H1 (cell line): ENCODE results near the gene TNIP3. TPM values are rescaled to one million over a fixed set of nuclear protein-coding genes. Genes with fewer than 3 reads are reported as not detected.
A peak's percentile ranks its signal among the peaks of the same experiment; 100 is the strongest.

Source experiments
- CTCF ChIA-PET: fragments of 300-600 bp; sonication (Branson Sonifier 250); formaldehyde crosslinking; loops from one replicate; lab custom pipeline; 2021; ENCODE audit not compliant: partially characterized antibody; lab: Charles Lee
- POLR2A ChIA-PET: fragments of 300-600 bp; sonication (Branson Sonifier 250); formaldehyde crosslinking; loops from one replicate; lab custom pipeline; 2021; ENCODE audit warnings: inconsistent platforms; ENCODE audit not compliant: partially characterized antibody; lab: Charles Lee
- DNase-seq, 2 experiments: peaks; one replicate each; pipeline versions ENCODE4 v3.0.0 to v3.0.0-alpha.2; 2010 to 2022; ENCODE audit warnings: low spot score in 2 of 2, low read depth in 1 of 2, mixed read lengths in 1 of 2
- FAIRE-seq: peaks from 2 replicates; lab custom pipeline; 2011; peaks lifted over from hg19 to GRCh38; lab: Jason Lieb, UNC
- H2AFZ ChIP-seq: 2 replicates; pipeline ENCODE4 v1.8.1; 2012; ENCODE audit warnings: low read length, inconsistent platforms
- H2AK5ac ChIP-seq: 2 replicates; pipeline ENCODE4 v1.6.1; 2013; ENCODE audit warnings: low read depth, low read length
- H2BK120ac ChIP-seq: replicated peaks from 2 replicates; pipeline ENCODE3; 2013; ENCODE audit warnings: low read depth, low read length, inconsistent platforms
- H2BK12ac ChIP-seq: 2 replicates; pipeline ENCODE4 v1.6.1; 2013; ENCODE audit warnings: low read depth, low read length
- H2BK15ac ChIP-seq: 2 replicates; pipeline ENCODE4 v1.6.1; 2013; ENCODE audit warnings: low read length
- H2BK20ac ChIP-seq: 2 replicates; pipeline ENCODE4 v1.6.1; 2013; ENCODE audit warnings: low read length
- H2BK5ac ChIP-seq: 2 replicates; pipeline ENCODE4 v1.6.1; 2013; ENCODE audit warnings: low read depth, low read length
- H3K14ac ChIP-seq: 2 replicates; pipeline ENCODE4 v1.6.1; 2013; ENCODE audit warnings: inconsistent platforms; ENCODE audit not compliant: insufficient read length
- H3K18ac ChIP-seq: 2 replicates; pipeline ENCODE4 v1.6.1; 2013; ENCODE audit warnings: low read length; ENCODE audit errors: extremely low read depth
- H3K23ac ChIP-seq: 2 replicates; pipeline ENCODE4 v1.6.1; 2013; ENCODE audit warnings: inconsistent platforms; ENCODE audit not compliant: insufficient read length
- H3K23me2 ChIP-seq: 2 replicates; pipeline ENCODE4 v1.6.1; 2013; ENCODE audit warnings: low read depth, low read length
- H3K27ac ChIP-seq: 2 replicates; pipeline ENCODE4 v1.6.1; 2011; ENCODE audit warnings: low read depth, low read length, inconsistent platforms
- H3K27me3 ChIP-seq, 4 experiments: replicated peaks in 1 of 4; 1 replicate in 1 of 4; 2 replicates in 3 of 4; pipeline versions ENCODE4 v1.6.1 to v1.8.1; 2011 to 2013; ENCODE audit warnings: low read length in 3 of 4, mild to moderate bottlenecking in 3 of 4, inconsistent platforms in 2 of 4, mixed read lengths in 2 of 4, moderate library complexity in 1 of 4; ENCODE audit not compliant: control insufficient read depth in 3 of 4, insufficient read depth in 3 of 4; ENCODE audit errors: extremely low read depth in 1 of 4
- H3K36me3 ChIP-seq, 4 experiments: 2 replicates each; pipeline versions ENCODE4 v1.6.1 to v1.8.1; 2011 to 2013; ENCODE audit warnings: mild to moderate bottlenecking in 4 of 4, low read length in 3 of 4, moderate library complexity in 2 of 4, control low read depth in 1 of 4, inconsistent platforms in 1 of 4; ENCODE audit not compliant: insufficient read depth in 4 of 4, control insufficient read depth in 2 of 4
- H3K4ac ChIP-seq: replicated peaks from 2 replicates; pipeline ENCODE3; 2013; ENCODE audit warnings: low read length, low read depth, mixed read lengths, inconsistent platforms; ENCODE audit not compliant: insufficient read length
- H3K4me1 ChIP-seq, 4 experiments: replicated peaks in 1 of 4; 1 replicate in 1 of 4; 2 replicates in 3 of 4; pipeline versions ENCODE4 v1.6.1 to v1.8.1; 2011 to 2013; ENCODE audit warnings: low read length in 3 of 4, inconsistent platforms in 2 of 4, mixed read lengths in 1 of 4; ENCODE audit not compliant: insufficient read depth in 4 of 4, control insufficient read depth in 3 of 4
- H3K4me2 ChIP-seq, 2 experiments: 2 replicates each; pipeline versions ENCODE4 v1.6.1 to v1.8.1; 2011 to 2013; ENCODE audit warnings: low read depth in 2 of 2, low read length in 2 of 2, control low read depth in 1 of 2, inconsistent platforms in 1 of 2, mild to moderate bottlenecking in 1 of 2; ENCODE audit not compliant: insufficient read depth in 1 of 2
- H3K4me3 ChIP-seq, 4 experiments: fragments of 200-600, 300-600 bp in 1 of 4; sonication (generic), shearing (Covaris generic), sonication (Bioruptor Twin) in 1 of 4; 2 replicates each; pipeline versions ENCODE4 v1.5.1 to v1.8.1; 2011 to 2016; ENCODE audit warnings: low read length in 4 of 4, low read depth in 3 of 4, control low read depth in 2 of 4, inconsistent platforms in 2 of 4, mild to moderate bottlenecking in 2 of 4, mixed read lengths in 1 of 4, moderate library complexity in 1 of 4; ENCODE audit not compliant: insufficient read depth in 2 of 4; ENCODE audit errors: extremely low read depth in 1 of 4
- H3K56ac ChIP-seq: replicated peaks from 2 replicates; pipeline ENCODE3; 2013; ENCODE audit warnings: low read depth, mild to moderate bottlenecking, mixed read lengths, low read length, inconsistent platforms; ENCODE audit not compliant: insufficient read length
- H3K79me1 ChIP-seq: 2 replicates; pipeline ENCODE4 v1.6.1; 2013; ENCODE audit warnings: low read depth, low read length, control low read depth
- H3K79me2 ChIP-seq, 2 experiments: 2 replicates each; pipeline versions ENCODE4 v1.6.1 to v1.8.1; 2012 to 2013; ENCODE audit warnings: low read length in 2 of 2, mild to moderate bottlenecking in 2 of 2, inconsistent platforms in 1 of 2; ENCODE audit not compliant: insufficient read depth in 2 of 2, control insufficient read depth in 1 of 2
- H3K9ac ChIP-seq, 4 experiments: replicated peaks in 1 of 4; 1 replicate in 1 of 4; 2 replicates in 3 of 4; pipeline versions ENCODE4 v1.6.1 to v1.8.1; 2011 to 2013; ENCODE audit warnings: low read depth in 3 of 4, low read length in 3 of 4, control low read depth in 2 of 4, mild to moderate bottlenecking in 2 of 4, moderate library complexity in 2 of 4, inconsistent platforms in 1 of 4; ENCODE audit errors: extremely low read depth in 1 of 4
- H3K9me3 ChIP-seq, 2 experiments: 2 replicates each; pipeline versions ENCODE4 v1.6.1 to v1.8.1; 2012 to 2013; ENCODE audit warnings: mild to moderate bottlenecking in 2 of 2, moderate library complexity in 2 of 2, control low read depth in 1 of 2, inconsistent platforms in 1 of 2, low read depth in 1 of 2, low read length in 1 of 2, mixed read lengths in 1 of 2; ENCODE audit not compliant: insufficient read depth in 2 of 2
- H4K20me1 ChIP-seq, 2 experiments: replicated peaks in 1 of 2; 2 replicates each; pipeline versions ENCODE3 to v1.8.1; 2011 to 2013; ENCODE audit warnings: inconsistent platforms in 2 of 2, low read length in 2 of 2, mild to moderate bottlenecking in 1 of 2; ENCODE audit not compliant: insufficient read depth in 2 of 2, control insufficient read depth in 1 of 2
- H4K5ac ChIP-seq: 2 replicates; pipeline ENCODE4 v1.6.1; 2013; ENCODE audit warnings: low read length, low read depth, mixed read lengths, inconsistent platforms; ENCODE audit not compliant: insufficient read length
- H4K8ac ChIP-seq: 2 replicates; pipeline ENCODE4 v1.8.0; 2013; ENCODE audit warnings: mild to moderate bottlenecking, moderate library complexity, low read length, inconsistent platforms; ENCODE audit not compliant: insufficient read depth; ENCODE audit errors: extremely low read depth
- H4K91ac ChIP-seq: replicated peaks from 2 replicates; pipeline ENCODE3; 2013; ENCODE audit warnings: low read length, mixed read lengths, inconsistent platforms; ENCODE audit not compliant: insufficient read length
- BACH1 ChIP-seq: IDR thresholded peaks from 2 replicates; pipeline ENCODE4 v1.6.1; 2012; ENCODE audit warnings: low read length, improper control_type of control experiment
- CBX8 ChIP-seq: fragments of 300-800, 300-1000 bp; sonication (generic); IDR thresholded peaks from 2 replicates; pipeline ENCODE4 v1.7.1; 2016; ENCODE audit warnings: low read depth, low read length, borderline replicate concordance
- CREB1 ChIP-seq: IDR thresholded peaks from 2 replicates; pipeline ENCODE4 v1.6.1; 2012; ENCODE audit warnings: inconsistent platforms
- HDAC2 ChIP-seq, 2 experiments: fragments of 300-600 bp in 1 of 2; sonication (generic) in 1 of 2; IDR thresholded peaks; 2 replicates each; pipeline ENCODE4 v1.6.1; 2011 to 2012; ENCODE audit warnings: low read depth in 2 of 2, low read length in 2 of 2, mild to moderate bottlenecking in 2 of 2, moderate library complexity in 2 of 2, borderline replicate concordance in 1 of 2, inconsistent platforms in 1 of 2
- KDM1A ChIP-seq: fragments of 200-600, 300-600 bp; sonication (generic); IDR thresholded peaks from 2 replicates; pipeline ENCODE4 v1.7.1; 2016; ENCODE audit warnings: mild to moderate bottlenecking, low read length, borderline replicate concordance
- MAFK ChIP-seq: IDR thresholded peaks from 2 replicates; pipeline ENCODE4 v1.6.1; 2012; ENCODE audit warnings: low read depth, mild to moderate bottlenecking, improper control_type of control experiment, low read length
- NRF1 ChIP-seq: IDR thresholded peaks from 2 replicates; pipeline ENCODE4 v1.6.1; 2011; ENCODE audit warnings: mild to moderate bottlenecking, low read depth, low read length, improper control_type of control experiment
- RNF2 ChIP-seq: fragments of 200-900, 300-1000 bp; sonication (generic); IDR thresholded peaks from 2 replicates; pipeline ENCODE4 v1.7.1; 2016; ENCODE audit warnings: borderline replicate concordance, low read depth, mild to moderate bottlenecking, antibody characterized with exemption, low read length; ENCODE audit not compliant: poor library complexity, severe bottlenecking; ENCODE audit errors: missing control alignments
- SAP30 ChIP-seq: fragments of 300-600 bp; sonication (generic); IDR thresholded peaks from 2 replicates; pipeline ENCODE4 v1.7.1; 2012; ENCODE audit warnings: low read length, moderate library complexity, mild to moderate bottlenecking, inconsistent platforms; ENCODE audit not compliant: insufficient read depth, insufficient replicate concordance
- SIN3A ChIP-seq, 2 experiments: IDR thresholded peaks in 1 of 2; conservative IDR thresholded peaks in 1 of 2; 2 replicates each; pipeline ENCODE4 v1.6.1; 2011 to 2012; ENCODE audit warnings: low read length in 2 of 2, improper control_type of control experiment in 1 of 2, low read depth in 1 of 2, mild to moderate bottlenecking in 1 of 2
- TEAD4 ChIP-seq: IDR thresholded peaks from 2 replicates; pipeline ENCODE4 v1.6.1; 2012; ENCODE audit warnings: low read depth, low read length, inconsistent platforms, mixed read lengths
- WGBS, 2 experiments: shearing (Covaris generic) in 1 of 2; methylation state at CpG; one replicate each; pipeline versions ENCODE4 v1.1.6 to v1.1.7; 2013 to 2015; ENCODE audit warnings: low lambda C conversion rate in 2 of 2, mixed read lengths in 2 of 2, inconsistent platforms in 1 of 2, low coverage in 1 of 2, missing lambda C conversion rate in 1 of 2; ENCODE audit not compliant: insufficient replicate concordance in 2 of 2, insufficient coverage in 1 of 2, insufficient read length in 1 of 2; ENCODE audit errors: extremely low coverage in 1 of 2, missing lambda C conversion rate in 1 of 2; 5-methylcytosine and 5-hydroxymethylcytosine counted together
- polyA plus RNA-seq, 7 experiments: library from polyadenylated mRNA; depleted of rRNA in 3 of 7; stranded (reverse) in 5 of 7; unstranded in 2 of 7; fragments of >200 nt in 5 of 7; fragments of 200-250 nt in 2 of 7; gene quantifications; 1 replicate in 5 of 7; 2 replicates in 1 of 7; 4 replicates in 1 of 7; pipeline versions ENCODE4 v1.2.1 to v1.2.3, GENCODE V29; 2011 to 2013; ENCODE audit warnings: missing spikeins in 2 of 7, mixed read lengths in 2 of 7
- total RNA-seq: library from RNA; stranded (reverse); fragmentation: NEBNext Ultra II Directional; extraction: Animal tissue kit (Norgen Biotek cat#: 25700); gene quantifications from 2 replicates; pipeline ENCODE4 v1.2.1, GENCODE V29; 2021

The TNIP3 gene
- total and polyA plus RNA-seq, 2 of the 8 experiments (the other 6 are each of a cell fraction or from before 2014, with no cell fraction given) = not detected

DNA sequence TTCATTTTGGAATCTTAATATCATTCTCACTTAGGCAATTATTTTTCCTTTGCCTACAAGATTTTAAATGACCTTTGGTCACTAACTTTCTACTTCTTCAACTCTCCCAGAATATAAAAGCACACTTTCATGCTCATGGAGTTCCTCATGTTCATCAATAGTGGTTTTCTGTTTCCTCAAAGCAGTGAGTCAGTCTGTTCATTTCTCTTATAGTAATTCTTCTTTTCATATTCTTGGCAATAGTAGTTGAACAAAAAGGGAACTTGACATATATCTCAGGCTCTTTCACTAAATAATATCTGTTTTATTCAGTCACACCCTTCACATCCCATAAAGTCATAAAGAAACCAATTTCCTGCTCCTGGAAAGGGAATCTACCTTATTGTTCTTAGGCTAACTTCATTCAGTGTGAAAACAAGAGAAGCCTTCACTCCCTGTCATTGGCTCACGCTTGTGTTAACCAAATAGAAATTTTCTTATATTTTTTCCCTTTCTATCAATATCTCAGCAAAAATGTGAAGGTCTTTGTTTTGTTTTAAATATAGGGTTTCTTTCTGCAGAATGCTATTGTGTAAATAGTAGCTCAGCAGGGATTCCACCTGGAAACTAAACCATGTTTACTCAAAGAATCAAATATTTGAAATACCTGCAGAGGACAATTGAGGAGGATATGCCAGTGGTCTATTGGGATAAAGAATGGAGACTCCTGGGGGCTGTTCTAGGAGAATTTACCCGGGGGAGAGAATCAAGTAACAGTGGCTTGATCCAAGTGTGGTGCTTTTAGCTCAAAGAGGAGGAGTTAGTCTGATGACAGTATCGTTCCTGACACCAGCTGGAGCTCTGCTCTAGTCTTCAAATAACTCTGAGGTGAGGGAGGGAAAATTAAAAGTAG, 13.4 kb upstream of the TNIP3 start:
- Histone ChIP-seq H3K4me2 (no peak overlapping the region), H2AK5ac (no peak overlapping the region), H3K79me2 (no peaks in the 10 kb centered on the region), H3K56ac (no peak overlapping the region), H3K4ac (no peak overlapping the region), H3K36me3 (no peaks in the 10 kb centered on the region), H3K14ac (no peak overlapping the region), H3K4me1 (peaks cover 0 to 6% (median 3%) of the 10 kb centered on the region in 4 experiments; a peak in 2 of 7 replicates), H3K79me1 (no peaks in the 10 kb centered on the region), H3K23me2 (no peaks in the 10 kb centered on the region), H3K18ac (no peak overlapping the region), H4K20me1 (no peaks in the 10 kb centered on the region), H2AFZ (no peak overlapping the region), H4K91ac (no peak overlapping the region), H3K27ac (no peak overlapping the region), H3K23ac (no peak overlapping the region), H2BK12ac (no peak overlapping the region), H3K27me3 (no peaks in the 10 kb centered on the region), H2BK15ac (no peak overlapping the region), H4K8ac (no peak overlapping the region), H4K5ac (no peak overlapping the region), H2BK20ac (no peak overlapping the region), H3K4me3 (no peak overlapping the region), H2BK5ac (no peak overlapping the region), H3K9ac (no peak overlapping the region), H3K9me3 (no peaks in the 10 kb centered on the region), H2BK120ac (no peak overlapping the region)
- 44% methylated on average over 3 of the region's 3 CpGs; no CpG with 5 or more reads in 1 of the 2 experiments for WGBS, 2 experiments
- ChIA-PET POLR2A (no interaction called here), CTCF (interaction anchor here (0.8 to 2.1 kb wide), 6 partner anchors 12 to 130 kb away, joined by 3 to 9 read pairs (median 4); no protein-coding TSS in a partner anchor)
- DNase-seq (no peak), FAIRE-seq (no peak)
- no peak for TF ChIP-seq CBX8
- no peak for TF ChIP-seq NRF1
- no peak for TF ChIP-seq BACH1
- peak in 1 of 2 experiments; percentile 62; a peak in 1 of 4 replicates for TF ChIP-seq HDAC2 (IDR thresholded peaks at IDR 0.05; ENCODE audit: borderline replicate concordance in 1 of 2, low read depth in 2 of 2, low read length in 2 of 2)
- TF ChIP-seq CREB1 = no peak
- peak; percentile 83 for TF ChIP-seq TEAD4
- no peak for TF ChIP-seq KDM1A
- TF ChIP-seq RNF2 = no peak
- no peak for TF ChIP-seq MAFK
- TF ChIP-seq SAP30 = no peak
- TF ChIP-seq SIN3A (conservative IDR thresholded peaks at IDR 0.05 in 1 of 2, IDR thresholded peaks at IDR 0.05 in 1 of 2; ENCODE audit: low read depth in 1 of 2, low read length in 2 of 2) = no peak
